HL-60/S4 (cell line): ENCODE results near the gene DST.

Experiments used
- in situ Hi-C: fragments of 300-500 bp; cut with MboI; formaldehyde crosslinking; loops from 2 replicates; pipeline ENCODE4 v1.14.3; 2022; ENCODE audit warnings: low sequenced_read_pairs

DST gene

GRCh38 chr6:56490993-56491392 lies 151.7 kb downstream of the DST start:
- in situ Hi-C loops, result no loop called here

GRCh38 chr6:56489559-56489958 lies 153.1 kb downstream of the DST start:
- in situ Hi-C loops, result no loop called here

GRCh38 chr6:56488281-56488680 lies 154.4 kb downstream of the DST start:
- in situ Hi-C loops, result no loop called here

- in situ Hi-C loops, result no loop called here
Measured at GRCh38 chr6:56486681-56487080, 156.0 kb downstream of the DST start.

GRCh38 chr6:56484669-56485068 lies 158.0 kb downstream of the DST start:
- in situ Hi-C loops, result no loop called here

- in situ Hi-C loops, result no loop called here
Measured at GRCh38 chr6:56483929-56484328, 158.8 kb downstream of the DST start.

GRCh38 chr6:56482525-56482924 lies 160.2 kb downstream of the DST start:
- in situ Hi-C loops, result no loop called here

- in situ Hi-C loops, result no loop called here
Measured at GRCh38 chr6:56481957-56482356, 160.7 kb downstream of the DST start.

GRCh38 chr6:56480654-56481337 lies 161.9 kb downstream of the DST start:
- in situ Hi-C loops, result no loop called here

GRCh38 chr6:56480246-56480645 lies 162.4 kb downstream of the DST start:
- in situ Hi-C loops, result no loop called here

GRCh38 chr6:56479381-56479780 lies 163.3 kb downstream of the DST start:
- in situ Hi-C loops, result no loop called here

- in situ Hi-C loops, result no loop called here
Measured at GRCh38 chr6:56478202-56478601, 164.5 kb downstream of the DST start.

GRCh38 chr6:56477241-56477640 lies 165.4 kb downstream of the DST start:
- in situ Hi-C loops, result no loop called here

- in situ Hi-C loops, result no loop called here
Measured at GRCh38 chr6:56475736-56476457, 166.8 kb downstream of the DST start.

GRCh38 chr6:56474532-56474931 lies 168.2 kb downstream of the DST start:
- in situ Hi-C loops, result no loop called here

- in situ Hi-C loops, result no loop called here
Measured at GRCh38 chr6:56463443-56463842, 179.2 kb downstream of the DST start.

- in situ Hi-C loops, result no loop called here
Measured at GRCh38 chr6:56459030-56459805, 183.5 kb downstream of the DST start.

- in situ Hi-C loops, result no loop called here
Measured at GRCh38 chr6:56458324-56458884, 184.3 kb downstream of the DST start.

- in situ Hi-C loops, result no loop called here
Measured at GRCh38 chr6:56456785-56457184, 185.9 kb downstream of the DST start.

- in situ Hi-C loops, result no loop called here
Measured at GRCh38 chr6:56450882-56451739, 191.6 kb downstream of the DST start.

- in situ Hi-C loops, result no loop called here
Measured at GRCh38 chr6:56450376-56450775, 192.3 kb downstream of the DST start.
